HG03442 (cell line): ENCODE data around the gene MELTF.
"Not testable (repeated sequence)": the region's sequence is repeated elsewhere in the genome, so short reads cannot be mapped to it uniquely, and the experiment has no call there.

Experiments
- ATAC-seq: cut with Tn5 transposase; IDR thresholded peaks from one replicate; pipeline ENCODE4 v1.9.1; 2021; ENCODE audit warnings: mild to moderate bottlenecking, moderate library complexity; ENCODE audit not compliant: unreplicated experiment

MELTF gene

GRCh38 chr3:197029511-197030167 lies at the start of gene MELTF:
TSS of gene MELTF (minus strand) at chr3:197029817. CDS start at chr3:197029702, 115 bp downstream.
- ATAC-seq: peak; percentile 72

DNA sequence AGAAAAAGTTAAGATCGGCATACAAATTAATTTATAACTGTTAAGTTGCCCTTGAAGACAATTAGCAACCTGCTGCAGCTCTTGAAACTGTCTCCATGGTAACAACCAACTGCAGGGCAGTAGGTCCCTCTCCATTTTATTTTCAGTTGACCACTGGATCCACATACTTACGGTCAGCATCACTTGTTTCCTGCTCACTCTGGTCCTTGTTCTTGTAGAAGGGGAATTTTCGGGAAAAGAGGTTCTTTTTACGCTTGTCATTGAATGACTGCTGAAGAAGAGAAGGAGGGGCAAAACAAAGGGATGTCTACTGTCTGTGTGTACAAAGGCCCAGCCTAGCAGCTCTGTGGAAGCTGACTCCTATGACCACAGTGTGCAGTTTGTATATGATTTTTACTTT lies 46.8 kb upstream of the MELTF start:
- no peak for ATAC-seq

- no peak for ATAC-seq
Measured at GRCh38 chr3:197068077-197068476, 38.5 kb upstream of the MELTF start.

GRCh38 chr3:197064771-197065170 lies 35.2 kb upstream of the MELTF start:
- ATAC-seq: no peak

DNA sequence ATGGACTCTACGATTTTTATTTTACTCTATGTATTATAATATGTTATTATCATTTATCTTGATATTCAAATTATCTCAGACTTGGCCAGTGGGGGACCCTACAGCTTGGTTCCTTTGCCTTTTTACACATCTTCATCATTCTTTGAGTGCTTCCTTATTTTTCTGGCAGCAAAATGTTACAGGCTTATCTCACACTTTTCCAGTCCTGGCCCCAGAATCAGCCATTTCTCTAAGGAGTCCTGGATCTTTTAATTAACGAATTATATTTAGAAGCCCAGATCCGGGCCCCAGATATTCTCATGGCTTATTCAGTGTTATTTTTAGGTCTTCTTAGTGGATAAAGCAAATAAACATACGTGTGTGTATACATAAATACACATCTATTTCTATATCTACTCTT lies 32.8 kb upstream of the MELTF start:
- no peak for ATAC-seq

GRCh38 chr3:197051637-197052036 lies 22.0 kb upstream of the MELTF start:
- ATAC-seq: not testable (repeated sequence)

DNA sequence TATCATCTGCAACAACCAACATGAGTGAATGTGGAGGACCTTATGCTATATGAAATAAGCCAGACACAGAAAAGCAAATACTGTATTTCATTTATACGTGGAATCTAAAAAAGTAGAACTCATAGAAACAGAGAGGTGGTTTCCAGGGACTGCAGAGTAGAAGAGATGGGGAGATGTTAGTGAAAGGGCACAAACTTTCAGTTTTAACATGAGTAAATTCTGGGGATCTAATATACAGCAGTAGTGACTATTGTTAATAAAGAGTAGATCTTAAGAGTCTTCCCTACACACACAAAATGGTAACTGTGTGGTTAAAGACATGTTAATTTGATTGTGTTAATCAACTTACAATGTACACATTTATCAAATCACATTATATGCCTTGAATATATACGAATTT lies 20.9 kb upstream of the MELTF start:
- ATAC-seq: peak; percentile 56

- ATAC-seq: no peak
Measured at GRCh38 chr3:197042539-197042938, 12.9 kb upstream of the MELTF start.

GRCh38 chr3:197041875-197042488 lies 12.4 kb upstream of the MELTF start:
- no peak for ATAC-seq

DNA sequence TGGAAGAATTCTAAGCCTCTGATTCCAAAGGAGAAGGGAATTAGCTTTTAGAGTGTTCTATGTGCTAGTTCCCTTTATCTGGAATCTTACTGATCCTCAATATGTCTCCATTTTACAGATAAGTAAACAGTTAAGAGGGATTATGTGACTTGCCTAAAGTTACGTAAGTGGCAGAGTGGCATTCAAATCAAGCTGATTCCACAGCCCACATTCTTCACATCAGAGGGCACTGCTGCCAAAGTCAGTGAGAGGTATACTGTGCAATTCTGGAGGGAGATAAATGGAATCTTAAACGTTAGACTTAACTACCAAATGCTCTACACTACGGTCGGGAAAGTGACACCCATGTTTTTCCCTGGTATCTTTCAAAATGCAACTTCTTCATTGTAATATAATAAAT lies 11.0 kb upstream of the MELTF start:
- ATAC-seq: no peak

DNA sequence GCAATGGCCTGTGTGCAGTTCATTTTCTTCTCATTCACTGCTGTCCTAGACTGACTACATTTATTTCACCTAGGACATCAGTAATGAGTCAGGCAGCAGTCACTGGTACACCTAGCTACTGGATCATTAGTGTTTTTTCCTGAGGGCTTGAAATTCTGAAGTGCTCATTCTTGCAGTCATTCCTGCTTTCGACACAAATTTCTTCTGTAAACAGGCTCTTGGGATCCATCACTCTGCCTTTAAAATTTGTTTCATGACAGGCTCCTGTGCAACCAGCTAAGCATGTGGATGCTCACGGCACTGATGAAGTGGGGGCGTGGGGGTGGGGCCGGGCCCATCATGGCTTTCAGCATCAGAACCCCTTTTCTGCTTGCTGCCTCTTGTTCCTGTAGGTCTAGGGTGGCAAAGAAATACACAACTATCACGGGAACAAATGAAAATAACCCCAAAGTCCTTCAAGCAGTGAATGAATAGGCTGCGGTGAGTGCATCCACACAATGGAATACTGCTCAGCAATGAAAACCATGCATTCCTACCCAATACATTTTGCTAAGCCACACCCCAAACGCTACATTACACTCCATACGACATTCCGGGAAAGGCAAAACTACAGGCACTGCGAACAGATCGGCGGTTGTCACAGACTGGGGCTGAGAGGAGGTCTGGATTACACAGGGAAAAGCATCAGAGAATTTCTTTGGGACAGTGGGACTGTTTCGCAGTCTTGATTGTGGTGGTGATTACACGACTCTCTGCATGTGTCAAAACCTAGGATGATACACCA lies 9.3 kb upstream of the MELTF start:
- no peak for ATAC-seq

- no peak for ATAC-seq
Measured at GRCh38 chr3:197035577-197035976, 6.0 kb upstream of the MELTF start.

DNA sequence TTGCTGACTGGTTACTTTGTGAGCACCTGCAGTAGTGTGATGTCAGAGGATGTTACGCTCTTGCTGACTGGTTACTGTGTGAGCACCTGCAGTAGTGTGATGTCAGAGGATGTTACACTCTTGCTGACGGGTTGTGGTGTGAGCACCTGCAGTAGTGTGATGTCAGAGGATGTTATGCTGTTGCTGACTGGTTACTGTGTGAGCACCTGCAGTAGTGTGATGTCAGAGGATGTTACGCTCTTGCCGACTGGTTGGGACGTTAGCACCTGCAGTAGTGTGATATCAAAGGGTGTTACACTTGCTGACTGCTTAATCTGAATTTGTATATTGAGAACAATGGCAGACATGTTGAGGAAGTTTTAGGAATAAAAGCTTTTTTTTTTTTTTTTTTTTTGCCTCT lies 5.2 kb upstream of the MELTF start:
- not testable (repeated sequence) for ATAC-seq

DNA sequence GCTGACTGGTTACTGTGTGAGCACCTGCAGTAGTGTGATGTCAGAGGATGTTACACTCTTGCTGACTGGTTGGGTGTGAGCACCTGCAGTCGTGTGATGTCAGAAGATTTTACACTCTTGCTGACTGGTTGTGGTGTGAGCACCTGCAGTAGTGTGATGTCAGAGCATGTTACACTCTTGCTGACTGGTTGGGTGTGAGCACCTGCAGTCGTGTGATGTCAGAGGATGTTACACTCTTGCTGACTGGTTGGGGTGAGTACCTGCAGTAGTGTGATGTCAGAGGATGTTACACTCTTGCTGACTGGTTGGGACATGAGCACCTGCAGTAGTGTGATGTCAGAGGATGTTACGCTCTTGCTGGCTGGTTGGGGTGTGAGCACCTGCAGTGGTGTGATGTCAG lies 4.1 kb upstream of the MELTF start:
- ATAC-seq: not testable (repeated sequence)

DNA sequence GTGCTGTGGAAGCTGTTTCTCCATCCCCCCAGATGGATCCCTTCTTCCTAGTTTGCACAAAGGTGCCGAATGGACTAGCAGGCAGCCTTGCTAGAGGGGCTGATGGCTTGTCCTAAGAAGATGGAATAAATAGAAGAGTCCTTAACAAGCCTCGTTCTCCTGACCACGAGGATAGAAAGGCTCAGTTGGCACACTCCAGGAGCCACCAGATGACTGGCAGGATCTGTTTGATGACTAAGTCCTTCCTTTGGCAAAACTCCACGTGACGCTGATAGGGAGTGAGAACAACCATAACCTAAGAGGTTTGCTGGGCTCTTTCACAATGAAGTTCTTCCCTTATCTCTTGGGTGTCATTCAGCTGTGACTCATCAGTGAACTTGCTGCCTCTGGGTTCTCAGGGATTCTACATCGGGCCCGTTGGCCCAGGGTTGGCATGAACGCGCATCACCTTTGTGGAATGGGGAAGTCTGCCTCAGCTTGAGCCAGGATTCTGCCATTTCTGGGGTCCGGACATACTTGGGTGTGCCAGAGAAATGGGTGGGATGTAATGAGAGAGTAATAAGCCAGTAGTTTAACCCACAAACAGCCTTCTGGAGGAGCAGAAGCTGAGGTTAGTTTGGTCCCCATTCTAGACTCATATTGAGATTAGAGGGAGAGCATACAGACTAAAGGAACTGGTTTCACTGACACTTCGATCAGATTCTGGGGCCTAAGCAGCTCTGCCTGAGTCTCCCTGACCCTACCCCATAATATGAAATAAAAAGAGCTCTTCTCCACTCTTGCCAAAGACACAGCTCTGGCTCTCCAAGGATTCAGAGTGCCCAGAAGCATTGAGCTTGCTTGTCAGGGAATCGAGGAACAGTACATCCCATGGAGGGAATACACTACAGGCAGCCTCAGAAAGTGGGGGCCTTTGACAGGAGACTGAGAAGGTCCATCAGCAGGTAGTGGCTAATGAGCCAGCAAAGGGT lies 2.0 kb upstream of the MELTF start:
- ATAC-seq: no peak

GRCh38 chr3:197030379-197031314 lies 1.0 kb upstream of the MELTF start:
- ATAC-seq: no peak

DNA sequence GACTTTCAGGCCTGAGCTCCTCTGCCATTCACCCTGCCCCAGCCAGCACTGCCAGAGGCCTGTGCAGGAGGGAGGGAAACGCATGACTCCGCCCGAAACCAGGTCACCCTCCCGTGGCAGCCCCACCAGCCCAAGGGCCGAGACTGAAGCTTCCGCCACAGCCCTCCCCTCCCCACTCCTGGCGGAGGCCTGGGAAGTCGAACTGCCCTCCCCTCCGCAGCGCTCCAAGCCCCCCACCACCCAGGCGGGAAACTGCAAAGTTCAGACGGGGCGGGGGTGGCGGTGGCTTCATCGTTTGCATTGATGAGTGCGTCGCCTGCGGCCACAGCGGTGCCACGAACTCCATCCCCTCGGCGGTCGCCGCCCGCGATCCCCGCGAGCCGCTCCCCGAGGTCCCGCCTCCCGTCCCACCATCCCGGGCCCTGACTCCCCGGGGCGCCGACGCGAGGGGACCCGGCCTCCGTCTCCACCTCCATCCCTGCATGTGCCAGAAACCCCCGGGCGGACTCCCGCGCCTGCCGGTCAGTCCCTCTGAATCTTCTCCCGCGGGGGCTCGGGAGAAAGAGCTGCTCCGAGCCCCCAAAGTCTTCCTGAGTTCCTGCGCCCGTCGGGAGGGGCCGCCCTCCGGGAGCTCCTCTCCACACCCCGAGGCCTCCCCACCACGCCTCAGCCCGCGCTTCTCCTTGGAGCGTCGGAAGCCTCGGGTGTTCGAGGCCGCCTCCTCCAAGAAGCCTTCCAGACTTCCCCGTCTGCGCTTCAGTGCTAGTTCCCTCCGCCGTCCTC lies 698 bp downstream of the MELTF start:
- peak; percentile 7 for ATAC-seq

DNA sequence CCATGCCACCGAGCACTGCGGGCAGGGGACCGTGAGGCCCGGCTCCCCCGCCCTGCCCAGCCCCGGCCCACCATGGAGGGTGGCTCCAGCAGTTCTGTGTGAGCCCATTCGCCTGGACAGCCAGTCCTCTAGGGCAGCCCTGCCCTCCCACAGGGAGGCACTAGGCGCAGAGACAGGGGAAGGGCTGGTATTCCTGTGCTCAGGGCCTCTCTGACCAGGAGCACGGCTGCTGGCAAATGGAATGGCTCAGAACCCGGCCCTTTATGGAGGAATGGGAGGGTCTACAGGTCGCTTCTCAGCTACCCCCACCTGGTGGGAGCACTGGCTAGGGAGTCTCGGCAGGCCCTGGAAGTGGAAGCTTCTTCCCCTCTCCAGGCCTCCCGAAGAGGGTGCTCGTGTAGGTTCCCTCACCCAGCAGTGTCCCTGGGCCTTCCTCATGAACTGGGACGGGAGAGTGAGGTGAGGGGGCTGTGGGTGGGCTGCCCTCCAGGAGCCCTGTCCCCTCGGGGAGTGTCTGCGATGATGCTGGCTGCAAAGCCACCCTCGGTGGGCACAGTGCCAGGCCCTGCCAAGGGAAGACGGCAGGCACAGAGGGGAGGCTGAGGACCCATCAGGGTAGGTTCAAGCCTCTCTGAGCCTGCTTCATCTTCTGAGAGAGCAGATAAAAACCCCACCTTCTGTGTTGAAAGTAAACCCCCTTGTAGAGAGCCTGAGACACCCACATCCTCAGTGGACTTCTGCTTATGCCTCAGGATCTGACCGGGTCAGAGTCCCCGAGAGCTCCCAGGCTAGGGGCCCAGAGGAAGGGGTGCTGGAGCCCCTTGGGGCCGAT lies 1.5 kb downstream of the MELTF start:
- ATAC-seq: no peak
